ENCODE results near the gene GHRHR.

The GHRHR gene

DNA sequence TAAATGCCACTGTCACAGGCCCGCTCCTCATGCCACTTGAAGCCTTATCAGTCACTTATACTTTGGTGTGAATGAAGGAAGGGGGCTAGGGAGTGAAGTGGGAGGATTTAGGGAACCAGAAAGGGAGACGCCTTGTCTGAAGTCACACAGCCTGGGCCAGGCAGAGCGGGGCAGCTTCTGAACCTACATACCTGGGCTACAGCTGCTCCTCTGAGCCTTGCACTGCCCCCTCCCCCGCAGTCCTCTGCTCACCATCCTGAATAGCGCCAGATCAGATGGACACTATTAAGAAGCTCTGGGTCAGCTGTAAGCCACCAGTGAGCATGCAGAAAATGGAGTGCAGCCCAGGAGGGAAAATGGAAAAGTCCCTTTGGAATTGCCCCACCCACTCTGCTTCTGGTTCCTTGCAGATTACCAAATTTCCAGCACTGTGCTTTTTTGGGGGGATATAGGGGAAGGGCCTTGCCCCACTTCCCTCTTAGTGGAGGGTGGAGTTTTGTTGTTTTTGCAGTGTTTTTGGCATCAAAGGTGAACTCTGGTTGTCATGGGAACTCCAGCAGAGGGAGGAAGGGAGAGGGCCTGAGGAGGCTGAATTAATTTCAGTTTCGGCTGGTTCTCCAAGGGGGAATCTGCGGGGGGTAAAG lies 53.4 kb downstream of the GHRHR start:
- DNase-seq = peak; percentile 5

DNA sequence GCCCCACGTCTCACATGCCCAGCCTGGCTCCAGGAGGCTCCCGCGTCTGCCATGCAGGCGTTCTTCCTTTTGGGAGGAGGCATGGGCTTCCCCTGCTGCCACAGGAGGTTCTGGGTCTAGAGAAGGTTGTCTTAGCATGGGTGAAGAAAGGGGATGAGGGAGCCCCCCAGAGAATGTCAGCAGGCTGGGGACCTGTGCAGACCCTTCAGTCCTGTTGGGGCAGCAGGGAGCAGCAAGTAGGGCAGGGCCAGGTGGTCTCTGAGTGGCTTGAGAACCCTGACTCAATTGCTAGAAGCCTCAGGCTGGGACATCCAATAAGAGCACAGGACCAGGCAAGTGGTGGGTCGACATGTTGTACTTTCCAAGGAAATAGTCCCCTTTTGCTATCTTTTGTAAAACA lies 54.0 kb downstream of the GHRHR start:
- no peak for DNase-seq

DNA sequence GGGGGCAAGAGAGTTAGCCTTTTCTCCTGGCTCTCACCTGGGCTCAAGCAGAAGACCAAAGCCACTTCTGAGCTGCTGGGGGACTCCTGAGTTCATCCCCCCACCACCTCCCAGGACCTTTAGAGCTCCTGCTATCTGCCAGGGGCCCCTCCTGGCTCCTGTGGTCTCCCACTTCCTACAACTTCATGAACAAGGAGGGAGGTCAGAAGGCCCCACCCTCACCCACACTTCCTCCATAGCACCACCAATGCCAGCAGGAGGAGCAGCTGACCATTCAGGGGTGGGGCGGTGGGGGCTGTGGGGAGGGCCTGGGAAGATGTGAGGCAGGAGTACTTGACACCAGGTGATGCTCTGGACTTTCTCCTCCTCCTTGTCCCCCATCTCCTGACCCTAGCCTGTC lies 55.8 kb downstream of the GHRHR start:
- DNase-seq = no peak

DNA sequence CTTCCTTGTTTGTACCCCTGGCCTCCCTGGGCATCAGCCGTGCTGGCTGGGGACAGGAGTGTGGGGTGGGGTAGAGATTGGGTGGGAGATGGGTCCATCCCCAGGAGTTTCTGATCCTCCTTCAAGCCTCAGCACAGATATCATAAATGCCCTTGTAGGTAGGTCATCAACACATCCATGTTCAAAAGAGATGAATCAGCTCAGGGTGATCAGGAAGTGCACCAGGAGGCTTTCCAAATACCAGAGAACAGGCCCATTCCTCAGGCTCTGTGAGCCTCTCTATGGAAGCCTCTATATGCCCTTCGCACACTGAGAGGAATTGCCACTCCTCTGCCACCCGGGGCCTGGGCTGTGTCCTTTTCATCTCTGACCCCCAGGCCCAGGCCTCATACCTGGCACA lies 56.4 kb downstream of the GHRHR start:
- DNase-seq = no peak

DNA sequence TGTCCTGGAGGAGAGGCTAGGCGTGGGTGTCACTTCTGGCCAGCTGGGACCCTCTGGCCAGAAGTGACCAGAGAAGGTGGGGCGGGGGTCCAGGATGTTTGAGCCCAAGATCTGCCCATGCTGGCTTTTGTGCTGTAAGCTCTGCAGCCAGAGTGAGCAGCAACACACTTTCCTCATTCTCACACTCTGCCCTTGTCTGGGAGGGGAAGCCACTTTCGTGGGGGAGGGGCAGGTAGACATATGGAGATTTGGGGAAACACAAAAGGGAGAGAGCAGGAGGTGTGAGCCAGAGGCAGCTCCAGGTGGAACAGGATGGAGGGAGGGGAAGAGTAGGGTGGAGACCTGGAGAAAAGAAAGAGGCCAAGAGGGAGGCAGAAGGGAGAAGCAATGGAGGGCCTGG lies 56.9 kb downstream of the GHRHR start:
- no peak for DNase-seq

DNA sequence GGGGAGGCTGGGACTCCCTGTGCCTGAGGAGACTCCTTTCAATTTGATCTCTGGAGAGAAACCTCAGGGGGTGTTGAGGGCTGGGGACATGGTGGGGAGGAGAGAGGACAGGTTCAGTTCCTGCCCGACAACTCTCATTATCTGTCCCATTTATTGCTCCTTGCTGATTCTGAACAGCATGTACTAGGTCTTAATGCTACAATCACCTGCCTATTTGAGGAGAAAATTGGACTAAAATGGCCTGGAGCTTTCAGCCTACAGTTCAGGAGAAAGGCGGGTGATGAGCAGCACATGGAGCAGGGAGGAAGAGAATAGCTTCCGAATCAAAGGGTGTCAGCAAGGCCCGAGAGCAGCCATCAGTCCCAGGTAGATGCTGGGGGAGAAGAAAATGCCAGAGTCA lies 58.4 kb downstream of the GHRHR start:
- no peak for DNase-seq

DNA sequence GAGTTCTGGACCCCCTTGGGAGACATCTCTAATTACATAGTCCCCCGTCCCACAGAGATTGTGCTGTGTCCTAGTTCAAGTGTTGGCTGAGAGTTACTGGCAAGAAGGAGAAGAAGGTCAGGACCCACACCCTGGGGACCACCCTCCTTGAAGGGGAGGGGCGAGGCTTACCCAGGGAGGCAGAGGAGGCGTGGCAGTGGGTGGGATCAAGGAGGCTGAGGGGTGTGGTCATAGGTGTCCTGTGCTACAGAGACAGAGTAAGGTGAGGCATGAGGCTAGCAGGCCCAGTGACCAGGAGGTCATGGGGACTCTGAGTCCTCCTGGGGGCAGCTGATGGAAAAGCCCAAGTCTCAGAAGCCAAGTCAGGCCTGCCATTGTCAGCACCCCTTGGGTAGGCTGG lies 59.0 kb downstream of the GHRHR start:
- no peak for DNase-seq

DNA sequence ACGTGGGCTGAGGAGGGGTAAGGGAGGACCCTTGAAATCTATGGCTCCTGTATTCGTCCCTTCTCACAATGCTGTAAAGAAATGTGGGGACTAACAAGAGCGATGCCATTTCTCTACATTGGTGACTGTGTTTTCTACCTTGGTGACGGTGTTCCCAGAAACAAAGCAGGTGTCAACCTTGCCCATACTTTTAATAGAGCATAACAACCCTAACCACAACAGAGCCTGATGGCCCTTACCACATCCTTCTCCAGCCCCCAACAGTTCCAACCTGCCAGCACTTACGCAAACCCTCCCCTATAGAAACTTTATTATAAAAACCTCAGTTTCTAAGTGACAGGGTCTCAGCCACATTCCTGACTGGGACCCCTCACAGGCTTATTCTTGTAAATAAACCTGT lies 60.1 kb downstream of the GHRHR start:
- DNase-seq = peak; percentile 49

DNA sequence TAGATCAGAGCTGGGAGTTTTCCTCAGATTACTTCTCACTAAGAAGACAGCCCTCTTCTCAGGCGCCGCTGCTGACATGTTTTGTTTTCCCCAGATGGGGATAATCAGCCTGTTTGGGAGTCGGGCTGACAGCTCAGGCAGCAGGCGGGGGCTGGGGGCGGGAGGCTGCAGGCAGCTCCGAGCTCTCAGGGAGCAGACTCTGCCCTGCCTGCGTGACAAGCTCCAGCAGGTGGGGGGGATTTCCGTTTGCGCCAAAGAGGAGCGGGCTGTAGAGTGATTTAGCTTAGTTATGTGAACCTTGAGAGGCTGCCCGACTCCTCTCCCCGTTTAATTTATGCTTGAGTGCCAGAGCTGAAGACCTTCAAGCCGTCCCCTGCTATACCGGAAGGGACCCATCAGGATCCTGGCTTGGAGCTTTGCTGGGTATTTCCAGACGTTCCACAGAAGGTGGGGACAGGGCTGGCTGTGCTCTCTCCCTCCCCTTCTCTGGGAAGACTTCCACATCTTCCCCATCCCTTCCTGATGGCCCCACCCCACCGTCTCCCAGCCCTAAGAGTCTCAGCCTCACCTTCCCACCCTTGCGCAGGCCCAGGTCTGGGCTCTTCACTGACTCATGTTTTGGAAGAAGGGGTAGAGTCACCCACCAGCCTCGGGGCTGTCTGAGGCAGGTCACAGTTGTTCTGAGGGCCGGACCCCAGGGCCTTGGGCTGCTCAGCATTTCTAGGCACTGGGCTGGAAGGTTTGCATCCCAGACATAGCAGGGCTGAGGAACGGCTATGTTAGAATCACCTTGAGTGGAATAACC lies 63.6 kb downstream of the GHRHR start:
- no peak for DNase-seq

DNA sequence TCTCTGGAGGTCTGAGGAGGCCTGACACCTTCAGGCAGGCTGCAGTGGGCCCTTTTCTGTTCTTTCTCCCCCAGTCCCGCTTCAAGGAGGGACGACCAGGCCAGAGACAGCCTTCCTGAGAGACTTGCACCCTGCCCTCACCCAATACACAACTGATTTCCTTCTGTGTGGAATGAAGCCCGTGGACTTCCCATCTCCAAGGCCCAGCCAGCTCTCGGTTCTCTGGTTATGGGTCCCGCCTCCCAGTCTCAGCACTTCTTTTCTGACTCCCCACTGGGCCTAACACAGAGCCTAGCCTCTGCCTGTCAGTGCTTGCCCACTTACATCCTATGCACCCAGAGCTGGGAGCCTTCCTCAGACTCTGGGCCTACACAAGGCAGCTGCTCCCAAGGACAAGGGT lies 64.3 kb downstream of the GHRHR start:
- DNase-seq = no peak

DNA sequence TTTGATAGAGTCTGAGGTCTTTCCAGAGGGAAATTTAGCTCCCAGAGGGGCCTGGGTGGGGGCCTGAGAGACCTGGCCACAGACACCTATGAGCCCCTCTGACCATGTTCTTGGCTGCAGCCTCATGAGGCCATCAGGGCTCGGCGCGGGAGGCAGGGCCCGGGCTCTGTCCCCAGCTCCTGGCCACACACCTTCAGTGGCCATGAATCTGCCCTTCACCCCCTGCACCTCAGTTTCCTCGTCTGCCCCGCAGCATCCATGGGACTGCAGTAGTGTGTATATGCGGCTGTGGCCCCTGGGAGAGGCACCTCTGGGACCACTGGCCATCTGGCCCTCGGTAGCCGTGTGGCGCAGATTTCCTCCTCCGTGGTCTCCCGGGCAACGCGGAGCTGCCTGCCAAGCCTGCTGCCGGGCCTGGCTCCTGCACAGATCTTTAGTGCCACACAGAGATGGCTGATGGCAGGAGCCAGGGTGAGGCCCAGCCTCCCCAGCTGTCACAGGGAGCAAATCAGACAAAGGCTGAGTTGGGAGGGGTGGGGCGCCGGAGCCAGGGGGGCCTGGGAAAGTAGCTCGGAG lies 64.8 kb downstream of the GHRHR start:
- no peak for DNase-seq

All from central memory CD4-positive, alpha-beta T cell (primary cell).